ENCODE data around the gene MCTP1.

DNA sequence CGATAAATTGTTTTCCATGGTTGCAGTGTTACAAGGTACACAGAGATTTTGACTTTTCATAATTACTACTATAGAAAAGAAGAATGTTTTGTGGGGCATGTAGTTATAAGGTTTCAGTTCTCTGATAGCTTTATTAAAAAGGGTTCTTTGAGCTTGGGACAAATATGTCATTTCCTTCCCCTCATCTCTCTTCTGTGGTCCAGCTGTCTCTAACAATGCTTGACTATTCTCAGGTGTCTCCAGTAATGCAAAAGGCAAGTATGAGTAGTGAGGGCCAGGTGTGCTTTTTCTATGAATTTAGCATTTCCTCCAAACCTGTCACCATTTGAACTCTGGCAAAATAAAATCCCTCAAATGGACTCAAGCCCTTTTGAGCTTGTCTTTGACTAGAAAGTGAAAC lies 582.2 kb downstream of the MCTP1 start:
- TF ChIP-seq EGR1 (IDR thresholded peaks at IDR 0.05; ENCODE audit: borderline replicate concordance, low read depth, low read length) (no peak), HDAC6 (IDR thresholded peaks at IDR 0.05; ENCODE audit: low read depth, low read length) (no peak), CREB1 (IDR thresholded peaks at IDR 0.05) (no peak), SIN3A (conservative IDR thresholded peaks at IDR 0.05 in 1 of 2, IDR thresholded peaks at IDR 0.05 in 1 of 2; ENCODE audit: low read depth in 1 of 2, low read length in 2 of 2) (no peak), PHF8 (conservative IDR thresholded peaks at IDR 0.05; ENCODE audit: low read depth, low read length) (no peak), RAD21 (IDR thresholded peaks at IDR 0.05 in 1 of 2, conservative IDR thresholded peaks at IDR 0.05 in 1 of 2; ENCODE audit: low read depth in 2 of 2, low read length in 2 of 2) (no peak), TBP (IDR thresholded peaks at IDR 0.05; ENCODE audit: low read depth, low read length) (no peak)
- TF ChIP-seq, protein P1, sequence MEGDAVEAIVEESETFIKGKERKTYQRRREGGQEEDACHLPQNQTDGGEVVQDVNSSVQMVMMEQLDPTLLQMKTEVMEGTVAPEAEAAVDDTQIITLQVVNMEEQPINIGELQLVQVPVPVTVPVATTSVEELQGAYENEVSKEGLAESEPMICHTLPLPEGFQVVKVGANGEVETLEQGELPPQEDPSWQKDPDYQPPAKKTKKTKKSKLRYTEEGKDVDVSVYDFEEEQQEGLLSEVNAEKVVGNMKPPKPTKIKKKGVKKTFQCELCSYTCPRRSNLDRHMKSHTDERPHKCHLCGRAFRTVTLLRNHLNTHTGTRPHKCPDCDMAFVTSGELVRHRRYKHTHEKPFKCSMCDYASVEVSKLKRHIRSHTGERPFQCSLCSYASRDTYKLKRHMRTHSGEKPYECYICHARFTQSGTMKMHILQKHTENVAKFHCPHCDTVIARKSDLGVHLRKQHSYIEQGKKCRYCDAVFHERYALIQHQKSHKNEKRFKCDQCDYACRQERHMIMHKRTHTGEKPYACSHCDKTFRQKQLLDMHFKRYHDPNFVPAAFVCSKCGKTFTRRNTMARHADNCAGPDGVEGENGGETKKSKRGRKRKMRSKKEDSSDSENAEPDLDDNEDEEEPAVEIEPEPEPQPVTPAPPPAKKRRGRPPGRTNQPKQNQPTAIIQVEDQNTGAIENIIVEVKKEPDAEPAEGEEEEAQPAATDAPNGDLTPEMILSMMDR (IDR thresholded peaks at IDR 0.05; ENCODE audit: control extremely low read depth in 1 of 3, insufficient read depth in 1 of 3, low read depth in 1 of 3, low read length in 3 of 3), result no peak

All from H1 (cell line).